Lung (tissue), 12 donors: Measurements from ENCODE around the gene HECW1. TPM values are rescaled to one million over a fixed set of nuclear protein-coding genes. Genes with fewer than 3 reads are reported as not detected.

ENCODE experiments used
- ATAC-seq: fragments of 200-7000 bp; cut with Tn5 transposase; one replicate; pipeline ENCODE4 v1.9.1; 2020; ENCODE audit warnings: moderate number of reproducible peaks; ENCODE audit not compliant: insufficient read depth, low FRiP score
- DNase-seq, 3 donors: peaks; one replicate each; pipeline ENCODE4 v3.0.0-alpha.2; 2013 to 2017
- H3K27ac ChIP-seq, 2 donors: one replicate each; pipeline ENCODE4 v1.5.1; 2013; ENCODE audit warnings: mild to moderate bottlenecking in 2 of 2, moderate library complexity in 2 of 2, control low read depth in 1 of 2, inconsistent platforms in 1 of 2, low read depth in 1 of 2, low read length in 1 of 2
- H3K27me3 ChIP-seq, 3 donors: one replicate each; pipeline ENCODE4 v1.5.1; 2013; ENCODE audit warnings: low read length in 2 of 3; ENCODE audit not compliant: control insufficient read depth in 3 of 3, insufficient read depth in 3 of 3
- H3K36me3 ChIP-seq, 4 donors: one replicate each; pipeline ENCODE4 v1.5.1; 2013; ENCODE audit warnings: low read length in 4 of 4, mild to moderate bottlenecking in 1 of 4, moderate library complexity in 1 of 4; ENCODE audit not compliant: control insufficient read depth in 4 of 4, insufficient read depth in 4 of 4
- H3K4me1 ChIP-seq, 5 donors: one replicate each; pipeline ENCODE4 v1.5.1; 2013; ENCODE audit warnings: low read length in 5 of 5, mild to moderate bottlenecking in 2 of 5, moderate library complexity in 1 of 5; ENCODE audit not compliant: control insufficient read depth in 5 of 5, insufficient read depth in 5 of 5
- H3K4me3 ChIP-seq: one replicate; pipeline ENCODE4 v1.5.1; 2013; ENCODE audit warnings: mild to moderate bottlenecking, control low read depth, moderate library complexity
- H3K9ac ChIP-seq, 2 donors: one replicate each; pipeline ENCODE4 v1.5.1; 2013; ENCODE audit warnings: low read length in 2 of 2, control low read depth in 1 of 2; ENCODE audit not compliant: insufficient read depth in 1 of 2
- H3K9me3 ChIP-seq, 4 donors: one replicate each; pipeline ENCODE4 v1.5.1; 2013; ENCODE audit warnings: low read length in 3 of 4, mild to moderate bottlenecking in 1 of 4, moderate library complexity in 1 of 4; ENCODE audit not compliant: control insufficient read depth in 4 of 4, insufficient read depth in 3 of 4
- WGBS, 2 donors: extraction: QIAGEN DNeasy Blood & Tissue Kit; methylation state at CpG; one replicate each; pipeline ENCODE4 v1.1.7; 2013; 5-methylcytosine and 5-hydroxymethylcytosine counted together
- polyA plus RNA-seq, 2 donors: library from polyadenylated mRNA; stranded (reverse); fragments of 200-250 nt; gene quantifications; one replicate each; pipeline ENCODE4 v1.2.1, GENCODE V29; 2013
- total RNA-seq, 2 donors: library from RNA; depleted of rRNA in 1 of 2; stranded (reverse); fragments of >200 nt in 1 of 2; gene quantifications; one replicate each; pipeline ENCODE4 v1.2.1, GENCODE V29; 2014 to 2021
- TF ChIP-seq, protein P1 (sequence below): IDR thresholded peaks from 2 replicates; pipeline ENCODE4 v1.5.1; 2012; ENCODE audit warnings: mild to moderate bottlenecking; ENCODE audit errors: control extremely low read depth, extremely low read depth
- donor health status: control.
- donor health status: control.
- donor health status: Bipolar disorder and iron deficiency.
- donor health status: healthy.
- donor health status: DM: yes; HTN: yes; CAD: no.

Gene HECW1
- total and polyA plus RNA-seq, 4 donors, result 0.05 to 0.21 (median 0.13) TPM

DNA sequence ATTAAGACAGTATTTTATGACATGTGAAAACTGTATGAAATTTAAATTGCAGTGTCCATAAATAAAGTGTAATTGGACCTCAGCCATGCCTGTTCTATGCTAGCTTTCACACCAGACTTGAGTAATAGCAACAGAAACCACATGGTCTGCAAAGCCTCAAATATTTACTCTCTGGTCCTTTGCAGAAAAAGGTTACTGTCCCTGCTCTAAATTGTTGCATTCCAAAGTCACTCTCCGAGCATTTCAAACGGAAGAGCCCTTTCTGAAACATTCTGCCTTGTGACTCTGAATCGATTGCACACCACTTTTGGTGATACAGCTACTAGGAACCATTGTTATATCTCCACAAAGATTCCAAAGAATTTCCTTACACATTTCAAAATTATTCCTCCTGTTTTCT lies 389.4 kb downstream of the HECW1 start:
- Histone ChIP-seq H3K27me3 (no peaks in the 10 kb centered on the region), H3K4me3 (no peak overlapping the region), H3K36me3 (no peaks in the 10 kb centered on the region), H3K9me3 (no peaks in the 10 kb centered on the region), H3K4me1 (no peaks in the 10 kb centered on the region), H3K9ac (no peak overlapping the region), H3K27ac (no peak overlapping the region)
- WGBS, 2 donors, result 22 to 30% methylated on average over 3 of the region's 3 CpGs
- TF ChIP-seq, protein P1, sequence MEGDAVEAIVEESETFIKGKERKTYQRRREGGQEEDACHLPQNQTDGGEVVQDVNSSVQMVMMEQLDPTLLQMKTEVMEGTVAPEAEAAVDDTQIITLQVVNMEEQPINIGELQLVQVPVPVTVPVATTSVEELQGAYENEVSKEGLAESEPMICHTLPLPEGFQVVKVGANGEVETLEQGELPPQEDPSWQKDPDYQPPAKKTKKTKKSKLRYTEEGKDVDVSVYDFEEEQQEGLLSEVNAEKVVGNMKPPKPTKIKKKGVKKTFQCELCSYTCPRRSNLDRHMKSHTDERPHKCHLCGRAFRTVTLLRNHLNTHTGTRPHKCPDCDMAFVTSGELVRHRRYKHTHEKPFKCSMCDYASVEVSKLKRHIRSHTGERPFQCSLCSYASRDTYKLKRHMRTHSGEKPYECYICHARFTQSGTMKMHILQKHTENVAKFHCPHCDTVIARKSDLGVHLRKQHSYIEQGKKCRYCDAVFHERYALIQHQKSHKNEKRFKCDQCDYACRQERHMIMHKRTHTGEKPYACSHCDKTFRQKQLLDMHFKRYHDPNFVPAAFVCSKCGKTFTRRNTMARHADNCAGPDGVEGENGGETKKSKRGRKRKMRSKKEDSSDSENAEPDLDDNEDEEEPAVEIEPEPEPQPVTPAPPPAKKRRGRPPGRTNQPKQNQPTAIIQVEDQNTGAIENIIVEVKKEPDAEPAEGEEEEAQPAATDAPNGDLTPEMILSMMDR, result no peak
- ATAC-seq (no peak), DNase-seq (peak in 2 of 3 donors; percentile 38 to 73)

DNA sequence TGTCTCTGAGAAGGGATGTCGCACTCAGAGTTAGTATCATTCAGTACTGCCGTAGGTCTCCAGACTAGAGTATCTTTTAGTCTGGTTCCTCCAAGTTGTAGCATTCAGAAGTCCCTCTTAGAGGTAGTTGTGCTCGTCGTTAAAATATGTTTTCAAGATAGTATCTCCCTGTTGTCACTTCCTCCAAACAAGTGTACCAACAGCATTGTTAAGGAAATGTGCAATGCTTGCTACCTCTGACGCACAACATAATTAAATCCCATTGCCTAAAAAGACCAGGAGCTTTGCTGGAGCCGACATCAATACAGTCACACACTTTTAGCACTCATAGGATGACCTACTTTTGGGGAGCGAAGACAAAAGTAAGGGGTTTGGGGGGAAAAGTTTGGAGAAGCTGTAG lies 390.5 kb downstream of the HECW1 start:
- Histone ChIP-seq H3K27me3 (no peaks in the 10 kb centered on the region), H3K9me3 (no peaks in the 10 kb centered on the region), H3K27ac (no peak overlapping the region), H3K36me3 (no peaks in the 10 kb centered on the region), H3K4me3 (no peak overlapping the region), H3K4me1 (no peaks in the 10 kb centered on the region), H3K9ac (no peak overlapping the region)
- 63 to 78% methylated on average over 7 of the region's 7 CpGs for WGBS, 2 donors
- TF ChIP-seq, protein P1, result no peak
- ATAC-seq (no peak), DNase-seq (no peak)

DNA sequence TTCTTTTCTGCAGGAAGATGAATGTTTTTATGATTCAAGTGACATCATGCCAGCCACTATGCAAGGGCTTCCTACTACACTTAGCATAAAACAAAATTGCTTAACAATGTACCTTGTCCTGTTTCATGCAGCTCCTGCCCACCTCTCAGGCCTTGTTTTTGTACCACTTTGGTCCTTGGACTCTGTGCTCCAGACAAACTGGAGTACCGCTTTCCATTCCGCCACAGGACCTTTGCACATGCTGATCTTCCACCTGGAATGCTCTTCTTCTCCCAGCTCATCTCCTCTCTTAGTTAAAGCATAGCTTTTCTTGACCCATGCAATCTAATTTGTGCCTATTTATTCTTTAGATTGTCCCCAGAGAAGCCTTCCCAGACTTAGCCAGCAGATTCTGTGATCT lies 393.0 kb downstream of the HECW1 start:
- Histone ChIP-seq H3K27me3 (no peaks in the 10 kb centered on the region), H3K4me1 (peaks cover 0 to 7% (median 0%) of the 10 kb centered on the region in 5 donors), H3K27ac (no peak overlapping the region), H3K9me3 (no peaks in the 10 kb centered on the region), H3K9ac (no peak overlapping the region), H3K4me3 (no peak overlapping the region), H3K36me3 (no peaks in the 10 kb centered on the region)
- no peak for DNase-seq
- ATAC-seq, result no peak
- 98 to 99% methylated on average over 2 of the region's 2 CpGs for WGBS, 2 donors
- TF ChIP-seq, protein P1, result no peak

DNA sequence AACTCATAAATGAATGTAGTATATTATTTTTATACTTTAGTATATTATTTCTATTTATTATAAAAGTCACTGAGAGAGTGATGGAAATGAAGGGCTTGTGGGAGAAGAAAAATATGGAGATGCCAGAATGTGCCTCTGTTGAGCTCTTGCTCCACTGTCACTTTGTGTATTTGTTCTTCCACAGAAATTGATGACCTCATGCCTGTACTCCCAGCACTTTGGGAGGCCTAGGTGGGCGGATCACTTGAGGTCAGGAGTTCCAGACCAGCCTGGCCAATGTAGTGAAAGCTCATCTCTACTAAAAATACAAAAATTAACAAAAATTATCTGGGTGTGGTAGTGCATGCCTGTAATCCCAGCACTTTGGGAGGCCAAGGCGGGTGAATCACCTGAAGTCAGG lies 394.0 kb downstream of the HECW1 start:
- no peaks in the 10 kb centered on the region for H3K9me3 ChIP-seq
- no peak for DNase-seq
- H3K27me3 ChIP-seq, result no peaks in the 10 kb centered on the region
- no peak for ATAC-seq
- 95 to 96% methylated on average over 2 of the region's 2 CpGs for WGBS, 2 donors
- no peak overlapping the region for H3K4me3 ChIP-seq
- H3K36me3 ChIP-seq, result no peaks in the 10 kb centered on the region
- H3K9ac ChIP-seq, result no peak overlapping the region
- peaks cover 0 to 9% (median 0%) of the 10 kb centered on the region in 5 donors for H3K4me1 ChIP-seq
- TF ChIP-seq, protein P1, result no peak
- H3K27ac ChIP-seq, result no peak overlapping the region
